Activated naive CD8-positive, alpha-beta T cell (primary cell): ENCODE results near the gene SPEM3.

Experiments
- H3K27ac Mint-ChIP-seq: one replicate; pipeline ENCODE4 v1.8.0; 2021; ENCODE audit warnings: mixed read lengths
- H3K27me3 Mint-ChIP-seq: one replicate; pipeline ENCODE4 v1.8.0; 2021; ENCODE audit warnings: mixed read lengths
- H3K36me3 Mint-ChIP-seq: one replicate; pipeline ENCODE4 v1.8.0; 2021; ENCODE audit warnings: mixed read lengths
- H3K4me1 Mint-ChIP-seq: one replicate; pipeline ENCODE4 v1.8.0; 2021; ENCODE audit warnings: low read depth, mixed read lengths
- H3K4me3 Mint-ChIP-seq: one replicate; pipeline ENCODE4 v1.8.0; 2021; ENCODE audit warnings: mild to moderate bottlenecking, mixed read lengths
- H3K9me3 Mint-ChIP-seq: one replicate; pipeline ENCODE4 v1.8.0; 2021; ENCODE audit warnings: low read depth, mixed read lengths

Gene SPEM3

DNA sequence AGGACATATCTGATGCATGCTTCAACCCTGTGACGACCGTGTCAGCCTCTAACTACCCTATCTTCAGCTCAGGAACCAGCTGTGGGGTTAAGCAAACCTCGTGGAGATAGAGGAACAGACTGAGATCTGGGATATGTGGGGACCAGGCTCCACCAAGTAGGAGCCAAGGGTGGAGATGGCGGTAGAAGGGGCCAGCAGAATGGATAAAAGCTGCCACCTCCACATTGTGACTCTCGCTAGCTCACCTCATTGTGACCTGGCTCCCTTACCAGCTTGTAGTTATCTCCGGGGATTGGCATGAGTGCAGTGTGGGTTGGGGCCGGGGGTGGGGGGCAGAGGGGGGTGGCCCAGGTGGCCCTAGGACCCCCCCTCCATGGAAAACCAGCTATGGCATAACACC lies 3.3 kb upstream of the SPEM3 start, which contains the start of gene SPEM2:
TSS of gene SPEM2 (plus strand) at position 301 of the 400 bp plus-strand sequence. CDS start at position 374, 73 bp downstream.
- Mint-ChIP-seq H3K27ac (no peak within 1 kb of the TSS), H3K4me3 (no peak within 1 kb of the TSS), H3K36me3 (no peaks in the 10 kb centered on the region), H3K4me1 (no peaks in the 10 kb centered on the region), H3K9me3 (no peaks in the 10 kb centered on the region), H3K27me3 (no peaks in the 10 kb centered on the region)

GRCh38 chr17:7425756-7426155 lies 2.9 kb upstream of the SPEM3 start:
- Mint-ChIP-seq H3K4me3 (no peak overlapping the region), H3K27ac (no peak overlapping the region), H3K4me1 (no peaks in the 10 kb centered on the region), H3K36me3 (no peaks in the 10 kb centered on the region), H3K9me3 (no peaks in the 10 kb centered on the region), H3K27me3 (no peaks in the 10 kb centered on the region)

DNA sequence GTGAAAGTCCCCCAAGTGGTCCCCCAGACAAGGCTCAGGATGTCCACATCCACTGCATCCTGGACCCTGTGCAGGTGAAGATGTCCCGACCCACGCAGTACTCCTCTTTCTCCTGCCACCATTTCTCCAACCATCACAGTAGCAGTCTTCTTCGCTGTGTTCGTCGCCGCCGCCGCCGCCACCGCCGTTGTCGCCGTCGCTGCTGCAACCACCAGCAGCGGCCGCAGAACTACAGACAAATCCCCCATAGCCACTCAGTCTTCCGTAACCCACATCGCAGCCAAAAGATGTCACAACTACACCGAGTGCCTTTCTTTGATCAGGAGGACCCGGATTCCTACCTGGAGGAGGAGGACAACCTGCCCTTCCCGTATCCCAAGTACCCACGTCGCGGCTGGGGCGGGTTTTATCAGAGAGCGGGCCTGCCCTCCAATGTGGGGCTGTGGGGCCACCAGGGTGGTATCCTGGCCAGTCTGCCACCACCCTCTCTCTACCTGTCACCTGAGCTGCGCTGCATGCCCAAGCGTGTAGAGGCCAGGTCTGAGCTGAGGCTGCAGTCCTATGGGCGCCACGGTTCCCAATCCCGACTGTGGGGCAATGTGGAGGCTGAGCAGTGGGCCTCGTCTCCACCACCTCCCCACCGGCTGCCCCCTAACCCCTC lies 2.3 kb upstream of the SPEM3 start:
- no peaks in the 10 kb centered on the region for H3K27me3 Mint-ChIP-seq
- H3K36me3 Mint-ChIP-seq: no peaks in the 10 kb centered on the region
- H3K9me3 Mint-ChIP-seq: no peaks in the 10 kb centered on the region
- no peak overlapping the region for H3K27ac Mint-ChIP-seq
- no peaks in the 10 kb centered on the region for H3K4me1 Mint-ChIP-seq
- no peak overlapping the region for H3K4me3 Mint-ChIP-seq

GRCh38 chr17:7426896-7427489 lies 1.7 kb upstream of the SPEM3 start:
- no peaks in the 10 kb centered on the region for H3K4me1 Mint-ChIP-seq

GRCh38 chr17:7427549-7427948 lies 1.1 kb upstream of the SPEM3 start:
- Mint-ChIP-seq H3K36me3 (no peaks in the 10 kb centered on the region), H3K27ac (no peak overlapping the region), H3K4me1 (no peaks in the 10 kb centered on the region), H3K27me3 (no peaks in the 10 kb centered on the region), H3K9me3 (no peaks in the 10 kb centered on the region), H3K4me3 (no peak overlapping the region)

More at GRCh38 chr17:7426896-7427489, 1.7 kb upstream of the SPEM3 start:
- Mint-ChIP-seq H3K27me3 (no peaks in the 10 kb centered on the region), H3K4me3 (no peak overlapping the region), H3K36me3 (no peaks in the 10 kb centered on the region), H3K9me3 (no peaks in the 10 kb centered on the region), H3K27ac (no peak overlapping the region)

- no peak overlapping the region for H3K27ac Mint-ChIP-seq
These were observed 1.1 kb downstream of the SPEM3 start for GRCh38 chr17:7429722-7430121.

DNA sequence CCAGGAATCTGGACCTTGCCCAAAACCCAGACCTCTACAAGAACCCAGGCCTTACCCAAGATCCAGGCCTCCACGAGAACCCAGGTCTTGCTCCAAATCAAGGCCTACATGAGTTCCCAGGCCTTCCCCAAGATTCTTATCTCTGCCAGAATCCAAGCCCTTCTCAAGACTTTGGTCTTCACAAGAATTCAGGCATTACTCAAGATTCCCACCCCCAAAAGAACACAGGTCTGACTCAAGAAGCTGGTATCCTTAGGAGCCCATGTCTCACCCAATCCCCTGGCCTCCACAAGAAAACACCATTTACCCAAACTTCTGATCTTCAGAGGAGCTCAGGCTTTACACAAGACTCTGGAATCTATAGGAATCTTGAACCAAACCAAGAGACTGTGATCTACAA lies 2.6 kb downstream of the SPEM3 start:
- Mint-ChIP-seq H3K27me3 (no peaks in the 10 kb centered on the region), H3K36me3 (no peaks in the 10 kb centered on the region), H3K4me1 (peaks cover 10% of the 10 kb centered on the region), H3K4me3 (no peak overlapping the region), H3K9me3 (no peaks in the 10 kb centered on the region), H3K27ac (no peak overlapping the region)

More at GRCh38 chr17:7429722-7430121, 1.1 kb downstream of the SPEM3 start:
- Mint-ChIP-seq H3K4me1 (no peaks in the 10 kb centered on the region), H3K27me3 (no peaks in the 10 kb centered on the region), H3K4me3 (no peak overlapping the region), H3K9me3 (no peaks in the 10 kb centered on the region), H3K36me3 (no peaks in the 10 kb centered on the region)

GRCh38 chr17:7432296-7432695 lies 3.6 kb downstream of the SPEM3 start:
- no peaks in the 10 kb centered on the region for H3K27me3 Mint-ChIP-seq
- no peak overlapping the region for H3K27ac Mint-ChIP-seq
- no peaks in the 10 kb centered on the region for H3K9me3 Mint-ChIP-seq
- H3K4me1 Mint-ChIP-seq: peaks cover 17% of the 10 kb centered on the region
- no peaks in the 10 kb centered on the region for H3K36me3 Mint-ChIP-seq
- H3K4me3 Mint-ChIP-seq: no peak overlapping the region

- Mint-ChIP-seq H3K36me3 (no peaks in the 10 kb centered on the region), H3K27me3 (peaks cover 5% of the 10 kb centered on the region), H3K4me3 (peak overlapping the region; percentile 94), H3K9me3 (no peaks in the 10 kb centered on the region), H3K4me1 (peaks cover 37% of the 10 kb centered on the region), H3K27ac (peak overlapping the region; percentile 92)
These were observed 7.3 kb downstream of the SPEM3 start for GRCh38 chr17:7435676-7436555.

GRCh38 chr17:7436556-7437368 lies 8.1 kb downstream of the SPEM3 start:
- H3K27ac Mint-ChIP-seq: peak overlapping the region; percentile 92
- H3K9me3 Mint-ChIP-seq: no peaks in the 10 kb centered on the region
- peaks cover 5% of the 10 kb centered on the region for H3K27me3 Mint-ChIP-seq
- no peaks in the 10 kb centered on the region for H3K36me3 Mint-ChIP-seq
- H3K4me3 Mint-ChIP-seq: peak overlapping the region; percentile 94
- peaks cover 37% of the 10 kb centered on the region for H3K4me1 Mint-ChIP-seq

DNA sequence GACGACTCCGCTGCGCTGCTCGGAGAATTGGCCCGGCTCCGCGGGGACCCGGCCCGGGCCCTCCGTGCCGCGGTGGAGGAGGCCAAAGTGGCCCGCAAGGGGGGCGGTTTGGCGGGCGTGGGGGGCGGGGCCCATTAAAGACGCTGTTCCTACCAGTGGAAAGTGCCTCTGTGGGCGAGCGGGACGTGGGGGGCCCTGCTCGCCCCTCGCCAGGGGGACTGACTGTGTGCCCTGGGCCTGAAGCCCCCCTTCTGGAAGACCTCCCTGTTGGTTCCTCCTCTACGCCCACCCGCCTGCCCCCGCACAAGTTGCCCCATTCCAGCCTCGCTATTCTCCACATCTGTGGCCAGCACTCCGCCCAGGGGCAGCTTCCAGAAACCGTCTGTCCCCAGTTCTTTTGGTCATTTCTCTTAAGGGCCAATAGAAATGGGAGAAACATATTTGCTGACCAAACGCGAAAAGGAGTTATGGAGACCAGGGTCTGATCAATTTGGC lies 8.8 kb downstream of the SPEM3 start:
- H3K27ac Mint-ChIP-seq: peak overlapping the region; percentile 41
- H3K4me3 Mint-ChIP-seq: peak overlapping the region; percentile 83
- peaks cover 6% of the 10 kb centered on the region for H3K27me3 Mint-ChIP-seq
- no peaks in the 10 kb centered on the region for H3K9me3 Mint-ChIP-seq
- H3K4me1 Mint-ChIP-seq: peaks cover 37% of the 10 kb centered on the region
- no peaks in the 10 kb centered on the region for H3K36me3 Mint-ChIP-seq

GRCh38 chr17:7437950-7438614 lies 9.4 kb downstream of the SPEM3 start:
- no peaks in the 10 kb centered on the region for H3K36me3 Mint-ChIP-seq
- H3K27ac Mint-ChIP-seq: peak overlapping the region; percentile 41
- H3K27me3 Mint-ChIP-seq: peaks cover 7% of the 10 kb centered on the region
- peak overlapping the region; percentile 83 for H3K4me3 Mint-ChIP-seq
- H3K4me1 Mint-ChIP-seq: peaks cover 37% of the 10 kb centered on the region
- H3K9me3 Mint-ChIP-seq: no peaks in the 10 kb centered on the region

DNA sequence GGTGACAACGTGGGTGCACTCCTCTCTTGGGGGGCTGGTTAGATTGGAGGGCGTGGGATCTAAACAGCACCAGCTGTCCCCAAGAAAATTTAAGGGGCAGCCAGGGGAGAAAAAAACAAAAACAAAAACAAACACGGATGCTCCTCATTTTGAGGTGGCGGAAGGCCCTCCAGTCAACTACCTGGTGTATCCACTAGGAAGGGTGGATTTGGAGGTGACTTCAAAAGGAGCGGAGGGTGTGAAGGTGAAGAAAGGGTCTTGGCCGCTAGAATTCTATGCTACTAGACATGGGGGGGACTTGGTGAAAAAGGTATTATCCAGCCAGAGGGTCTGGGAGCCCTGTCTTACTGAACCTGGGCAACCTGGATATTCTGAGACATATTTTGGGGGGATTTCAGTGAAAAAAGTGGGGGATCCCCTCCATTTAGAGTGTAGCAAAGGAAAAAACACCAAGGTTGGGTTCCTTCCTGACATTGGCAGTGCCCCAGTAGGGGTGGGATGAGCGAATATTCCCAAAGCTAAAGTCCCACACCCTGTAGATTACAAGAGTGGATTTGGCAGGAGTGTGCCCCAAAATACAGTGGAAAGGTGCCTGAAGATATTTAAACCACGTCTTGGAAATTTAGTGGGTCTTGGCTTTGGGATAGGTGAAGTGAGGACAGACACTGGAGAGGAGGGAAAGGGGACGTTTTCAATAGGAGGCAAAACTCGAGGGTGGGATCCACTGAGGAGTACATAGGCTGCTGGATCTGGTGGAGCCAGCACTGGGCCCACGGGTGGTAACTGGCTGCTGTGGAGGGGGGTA lies 10.2 kb downstream of the SPEM3 start:
- H3K4me1 Mint-ChIP-seq: peaks cover 37% of the 10 kb centered on the region
- H3K27ac Mint-ChIP-seq: peak overlapping the region; percentile 34
- H3K27me3 Mint-ChIP-seq: peaks cover 9% of the 10 kb centered on the region
- no peaks in the 10 kb centered on the region for H3K36me3 Mint-ChIP-seq
- no peaks in the 10 kb centered on the region for H3K9me3 Mint-ChIP-seq
- H3K4me3 Mint-ChIP-seq: peak overlapping the region; percentile 83
